Duodenal mucosa (tissue), 2 donors: Measurements from ENCODE around the gene VPS50.
"Not testable (repeated sequence)": the region's sequence is repeated elsewhere in the genome, so short reads cannot be mapped to it uniquely, and the experiment has no call there.

Source experiments
- H3K27ac ChIP-seq: one replicate; pipeline ENCODE4 v1.7.0; 2013; ENCODE audit warnings: low read depth, low read length
- H3K27me3 ChIP-seq, 2 donors: one replicate each; pipeline ENCODE4 v1.7.0; 2013; ENCODE audit warnings: low read length in 2 of 2, control low read depth in 1 of 2; ENCODE audit not compliant: insufficient read depth in 2 of 2, control insufficient read depth in 1 of 2
- H3K36me3 ChIP-seq, 2 donors: one replicate each; pipeline ENCODE4 v1.7.0; 2013; ENCODE audit warnings: low read length in 2 of 2, control low read depth in 1 of 2; ENCODE audit not compliant: insufficient read depth in 2 of 2, control insufficient read depth in 1 of 2
- H3K4me1 ChIP-seq, 2 donors: one replicate each; pipeline ENCODE4 v1.7.0; 2013; ENCODE audit warnings: low read length in 2 of 2, control low read depth in 1 of 2; ENCODE audit not compliant: insufficient read depth in 2 of 2, control insufficient read depth in 1 of 2
- H3K4me3 ChIP-seq, 2 donors: one replicate each; pipeline ENCODE4 v1.7.0; 2013; ENCODE audit warnings: low read length in 2 of 2, low read depth in 1 of 2
- H3K9ac ChIP-seq, 2 donors: one replicate each; pipeline ENCODE4 v1.7.0; 2013; ENCODE audit warnings: low read length in 2 of 2, low read depth in 1 of 2
- H3K9me3 ChIP-seq, 2 donors: one replicate each; pipeline ENCODE4 v1.7.0; 2013; ENCODE audit warnings: low read length in 2 of 2, control low read depth in 1 of 2; ENCODE audit not compliant: control insufficient read depth in 1 of 2

The VPS50 gene

DNA sequence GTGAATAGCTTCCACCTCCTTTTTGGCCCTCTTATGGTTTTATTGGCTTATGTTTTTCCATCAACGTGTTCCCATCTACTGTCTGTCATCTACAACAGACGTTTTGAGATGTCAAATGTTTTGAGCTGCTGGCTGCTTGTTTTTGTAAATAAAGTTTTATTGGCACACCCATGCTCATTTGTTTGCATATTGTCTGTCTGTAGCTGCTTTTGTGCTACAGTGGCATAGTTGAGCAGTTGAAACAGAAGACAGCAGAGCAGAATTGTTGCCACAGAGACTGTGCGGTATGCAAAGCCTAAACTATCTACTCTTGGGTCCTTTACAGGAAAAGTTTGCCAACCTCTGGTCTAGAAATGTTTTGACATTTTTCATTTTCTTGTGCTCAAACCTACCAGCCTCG lies 88.7 kb downstream of the VPS50 start:
- Histone ChIP-seq H3K27me3 (no peaks in the 10 kb centered on the region), H3K9ac (no peak overlapping the region), H3K27ac (no peak overlapping the region), H3K4me3 (no peak overlapping the region), H3K4me1 (no peaks in the 10 kb centered on the region), H3K9me3 (no peaks in the 10 kb centered on the region), H3K36me3 (peaks cover 0 to 18% of the 10 kb centered on the region in 2 donors)

DNA sequence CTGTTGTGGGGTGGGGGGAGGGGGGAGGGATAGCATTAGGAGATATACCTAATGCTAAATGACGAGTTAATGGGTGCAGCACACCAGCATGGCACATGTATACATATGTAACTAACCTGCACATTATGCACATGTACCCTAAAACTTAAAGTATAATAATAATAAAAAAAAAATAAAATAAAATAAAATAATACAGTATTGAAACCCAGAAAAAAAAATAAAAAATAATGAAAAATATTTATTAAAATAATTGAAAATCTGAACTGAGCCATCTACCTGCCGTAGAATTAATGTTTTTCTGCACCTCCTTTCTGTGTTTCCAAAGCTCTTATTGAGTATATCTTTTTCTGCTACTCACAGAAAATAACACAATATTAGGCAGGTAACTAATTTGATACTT lies 94.1 kb downstream of the VPS50 start:
- H3K27ac ChIP-seq, H3K4me3 ChIP-seq: not testable (repeated sequence)

DNA sequence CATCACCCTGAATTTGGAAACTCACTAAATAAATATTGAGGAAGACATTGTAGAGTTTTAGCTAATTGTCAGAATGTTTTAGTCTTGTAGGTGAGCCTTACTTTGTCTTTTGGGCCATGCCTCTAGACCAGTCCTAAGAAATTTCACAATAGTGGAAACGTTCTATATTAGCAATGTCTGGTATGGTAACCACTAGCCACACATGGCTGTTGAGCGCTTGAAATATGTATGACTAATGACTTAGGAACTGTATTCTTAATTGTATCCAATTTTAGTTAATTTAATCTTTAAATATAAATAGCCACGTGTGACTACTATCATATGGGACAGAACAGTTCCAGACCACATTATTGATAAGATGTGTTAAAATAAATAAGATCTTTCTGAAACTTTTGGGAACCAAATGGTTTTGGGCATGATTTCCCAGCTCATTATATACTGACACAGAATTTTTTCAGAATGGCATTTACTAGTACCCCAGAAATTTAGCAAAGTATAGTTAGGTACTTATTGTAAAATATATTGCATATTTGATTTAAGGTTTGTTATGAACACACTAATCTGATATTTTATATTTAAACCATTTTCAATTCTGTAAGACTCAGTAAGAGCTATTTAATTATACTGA lies 95.0 kb downstream of the VPS50 start:
- no peak overlapping the region for H3K9ac ChIP-seq
- H3K27ac ChIP-seq, result no peak overlapping the region
- H3K27me3 ChIP-seq, result no peaks in the 10 kb centered on the region
- no peaks in the 10 kb centered on the region for H3K36me3 ChIP-seq
- no peaks in the 10 kb centered on the region for H3K4me1 ChIP-seq
- H3K4me3 ChIP-seq, result no peak overlapping the region
- H3K9me3 ChIP-seq, result no peaks in the 10 kb centered on the region

More for the DNA sequence above, 94.1 kb downstream of the VPS50 start:
- not testable (repeated sequence) for H3K9ac ChIP-seq, H3K4me1 ChIP-seq, H3K27me3 ChIP-seq, H3K36me3 ChIP-seq, H3K9me3 ChIP-seq

DNA sequence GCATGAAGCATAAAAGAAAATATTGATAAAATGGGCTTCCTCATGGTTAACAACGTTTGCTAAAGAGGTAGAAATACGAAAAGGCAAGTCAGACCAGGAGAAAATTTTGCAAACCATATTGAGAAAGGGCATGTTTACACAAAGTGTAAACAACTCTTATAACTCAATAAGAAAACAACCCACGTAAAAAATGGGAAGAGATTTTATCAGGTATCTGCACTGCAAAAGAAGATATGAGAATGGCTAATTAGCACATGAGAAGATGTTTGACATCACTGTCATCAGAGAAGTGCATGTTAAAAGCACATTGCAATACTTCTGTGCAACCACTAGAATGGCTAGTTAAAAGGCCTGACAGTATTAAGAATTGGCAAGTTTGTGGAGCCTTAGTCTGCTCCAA lies 99.5 kb downstream of the VPS50 start:
- no peaks in the 10 kb centered on the region for H3K9me3 ChIP-seq
- H3K36me3 ChIP-seq, result no peaks in the 10 kb centered on the region
- no peaks in the 10 kb centered on the region for H3K4me1 ChIP-seq
- no peaks in the 10 kb centered on the region for H3K27me3 ChIP-seq
- H3K27ac ChIP-seq, result no peak overlapping the region
- no peak overlapping the region for H3K4me3 ChIP-seq
- H3K9ac ChIP-seq, result no peak overlapping the region

DNA sequence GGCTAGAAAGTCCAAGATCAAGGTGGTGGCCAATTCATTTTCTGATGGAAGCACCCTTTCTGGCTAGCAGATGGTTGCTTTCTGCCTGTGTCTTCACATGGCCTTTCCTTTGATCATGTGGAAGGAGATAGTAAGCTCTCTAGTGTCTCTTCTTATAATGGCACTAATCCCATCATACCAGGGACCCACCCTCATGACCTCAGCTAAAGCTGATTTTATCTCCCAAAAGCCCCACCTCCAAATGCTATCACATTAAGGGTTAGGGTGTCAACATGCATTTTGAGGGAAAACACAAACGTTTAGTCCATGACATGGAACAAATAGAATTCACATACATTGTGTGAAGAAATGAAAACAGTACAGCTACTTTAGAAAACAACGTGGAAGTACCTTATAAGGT lies 100.0 kb downstream of the VPS50 start:
- Histone ChIP-seq H3K36me3 (no peaks in the 10 kb centered on the region), H3K4me1 (no peaks in the 10 kb centered on the region)

DNA sequence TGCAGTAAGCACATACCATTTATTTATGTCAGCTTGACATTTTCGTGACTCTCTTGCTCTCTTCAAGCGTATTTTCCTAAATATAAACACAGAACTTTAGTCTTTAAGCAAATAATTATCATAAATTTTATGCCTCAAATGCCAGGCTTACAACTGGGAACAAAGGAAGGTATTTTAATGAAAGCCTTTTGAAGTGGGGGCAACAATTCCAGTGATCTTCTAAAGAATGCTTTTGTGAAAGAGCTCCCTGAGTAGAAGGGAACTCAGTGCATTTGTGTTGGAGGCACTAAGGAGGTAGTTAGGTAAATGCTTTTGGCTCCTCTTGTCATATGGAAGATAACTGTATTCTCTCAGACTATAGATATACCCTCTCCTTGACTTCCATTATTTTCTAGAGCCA lies 104.9 kb downstream of the VPS50 start:
- H3K36me3 ChIP-seq, result peaks cover 8 to 11% of the 10 kb centered on the region in 2 donors
- no peaks in the 10 kb centered on the region for H3K4me1 ChIP-seq
- no peak overlapping the region for H3K27ac ChIP-seq
- no peaks in the 10 kb centered on the region for H3K27me3 ChIP-seq
- H3K9ac ChIP-seq, result no peak overlapping the region
- no peak overlapping the region for H3K4me3 ChIP-seq
- H3K9me3 ChIP-seq, result no peaks in the 10 kb centered on the region

More for the DNA sequence above, 100.0 kb downstream of the VPS50 start:
- Histone ChIP-seq H3K27me3 (no peaks in the 10 kb centered on the region), H3K4me3 (no peak overlapping the region), H3K9me3 (no peaks in the 10 kb centered on the region), H3K27ac (no peak overlapping the region), H3K9ac (no peak overlapping the region)

DNA sequence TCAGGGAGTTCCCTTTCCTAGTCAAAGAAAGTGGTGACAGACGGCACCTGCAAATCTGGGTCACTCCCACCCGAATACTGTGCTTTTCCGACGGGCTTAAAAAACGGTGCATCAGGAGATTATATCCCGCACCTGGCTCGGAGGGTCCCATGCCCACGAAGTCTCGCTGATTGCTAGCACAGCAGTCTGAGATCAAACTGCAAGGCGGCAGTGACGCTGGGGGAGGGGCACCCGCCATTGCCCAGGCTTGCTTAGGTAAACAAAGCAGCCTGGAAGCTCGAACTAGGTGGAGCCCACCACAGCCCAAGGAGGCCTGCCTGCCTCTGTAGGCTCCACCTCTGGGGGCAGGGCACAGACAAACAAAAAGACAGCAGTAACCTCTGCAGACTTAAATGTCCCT lies 110.0 kb downstream of the VPS50 start:
- not testable (repeated sequence) for H3K9ac ChIP-seq, H3K27me3 ChIP-seq, H3K9me3 ChIP-seq, H3K27ac ChIP-seq, H3K4me1 ChIP-seq, H3K4me3 ChIP-seq
- peaks cover 8 to 11% of the 10 kb centered on the region in 2 donors for H3K36me3 ChIP-seq

DNA sequence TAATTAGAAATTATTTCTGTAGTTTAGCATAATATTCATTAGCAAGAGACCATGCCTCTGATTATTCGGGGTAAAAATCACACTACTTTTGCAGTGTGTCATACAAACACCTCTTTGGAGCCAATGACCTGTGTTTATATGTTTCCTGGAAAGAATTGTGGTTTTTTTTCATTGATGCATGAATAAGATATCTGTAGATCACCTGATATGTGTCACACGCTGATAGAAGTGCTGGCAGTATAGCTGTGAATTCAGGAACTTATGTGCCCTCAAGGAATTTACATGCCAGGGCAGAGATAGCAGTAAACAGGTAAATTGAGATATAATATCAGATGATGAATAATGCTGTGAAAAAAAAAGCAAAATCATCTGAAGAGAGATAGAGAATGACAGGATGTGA lies 118.2 kb downstream of the VPS50 start:
- Histone ChIP-seq H3K36me3 (peaks cover 0 to 2% of the 10 kb centered on the region in 2 donors), H3K9ac (no peak overlapping the region)

DNA sequence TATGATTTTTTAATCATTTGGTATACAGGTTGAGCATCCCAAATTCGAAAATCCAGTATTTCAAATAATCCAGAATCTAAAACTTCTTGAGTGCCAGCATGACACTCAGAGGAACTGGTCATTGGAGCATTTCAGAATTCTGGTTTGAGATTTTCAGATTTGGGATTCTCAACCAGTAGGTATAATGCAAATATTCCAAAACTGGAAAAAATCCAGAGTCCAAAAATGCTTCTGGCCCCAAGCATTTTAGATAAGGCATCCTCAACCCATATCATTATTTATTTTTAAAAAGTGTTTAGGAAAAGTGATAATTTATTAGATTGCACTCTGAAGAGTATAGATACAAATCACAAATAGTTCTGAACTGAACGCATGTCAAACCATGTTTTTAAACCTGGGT lies 120.7 kb downstream of the VPS50 start:
- Histone ChIP-seq H3K4me1 (no peaks in the 10 kb centered on the region), H3K4me3 (no peak overlapping the region), H3K9ac (no peak overlapping the region), H3K36me3 (peaks cover 2 to 4% of the 10 kb centered on the region in 2 donors), H3K27ac (no peak overlapping the region), H3K27me3 (no peaks in the 10 kb centered on the region), H3K9me3 (no peaks in the 10 kb centered on the region)

More for the DNA sequence above, 118.2 kb downstream of the VPS50 start:
- Histone ChIP-seq H3K9me3 (no peaks in the 10 kb centered on the region), H3K27me3 (no peaks in the 10 kb centered on the region), H3K27ac (no peak overlapping the region), H3K4me3 (no peak overlapping the region), H3K4me1 (no peaks in the 10 kb centered on the region)

DNA sequence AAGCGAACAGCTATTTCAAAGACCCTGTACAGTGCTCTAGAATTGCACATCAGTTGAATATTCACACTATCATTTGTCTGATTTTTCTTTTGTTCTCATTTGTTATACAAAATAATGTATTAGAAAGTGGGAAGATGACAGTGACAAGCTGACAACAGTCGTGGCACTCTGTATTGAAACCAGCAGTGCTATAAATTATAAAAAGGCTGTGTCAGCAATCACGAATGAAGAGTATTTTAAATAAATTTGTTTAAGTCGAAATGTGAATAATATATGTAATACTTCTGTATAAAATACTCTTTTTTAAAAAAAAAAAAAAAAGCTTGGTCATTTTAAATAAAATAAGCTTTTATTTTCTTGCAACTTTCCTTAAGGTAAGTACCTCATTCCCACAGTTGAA lies 122.6 kb downstream of the VPS50 start:
- no peak overlapping the region for H3K27ac ChIP-seq
- no peak overlapping the region for H3K9ac ChIP-seq
- peaks cover 4 to 12% of the 10 kb centered on the region in 2 donors for H3K36me3 ChIP-seq
- no peaks in the 10 kb centered on the region for H3K27me3 ChIP-seq
- H3K4me1 ChIP-seq, result no peaks in the 10 kb centered on the region
- H3K9me3 ChIP-seq, result no peaks in the 10 kb centered on the region
- H3K4me3 ChIP-seq, result no peak overlapping the region
